Superior temporal gyrus (tissue), 1 donor: ENCODE results near the gene LIMS1.
"Not testable (repeated sequence)": the region's sequence is repeated elsewhere in the genome, so short reads cannot be mapped to it uniquely, and the experiment has no call there.

Experiments used
- DNase-seq: peaks from one replicate; pipeline ENCODE4 v3.0.0-alpha.2; 2016; ENCODE audit errors: extremely low spot score

LIMS1 gene

DNA sequence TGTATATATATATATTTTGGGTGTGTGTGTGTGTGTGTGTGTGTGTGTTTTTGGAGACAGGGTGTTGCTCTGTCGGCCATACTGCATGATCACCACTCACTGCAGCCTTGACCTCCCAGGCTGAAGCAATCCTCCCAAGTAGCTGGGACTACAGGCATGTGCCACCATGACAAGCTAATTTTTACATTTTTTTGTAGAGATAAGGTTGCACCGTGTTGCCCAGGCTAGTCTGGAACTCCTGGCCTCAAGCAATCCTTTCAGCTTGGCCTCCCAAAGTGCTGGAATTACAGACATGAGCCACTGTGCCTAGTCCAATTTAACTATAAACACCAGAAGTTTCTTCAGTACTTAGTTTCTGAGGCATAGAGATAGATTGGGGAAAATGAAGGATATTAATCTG is 18.3 kb downstream of the LIMS1 start:
- no peak for DNase-seq

DNA sequence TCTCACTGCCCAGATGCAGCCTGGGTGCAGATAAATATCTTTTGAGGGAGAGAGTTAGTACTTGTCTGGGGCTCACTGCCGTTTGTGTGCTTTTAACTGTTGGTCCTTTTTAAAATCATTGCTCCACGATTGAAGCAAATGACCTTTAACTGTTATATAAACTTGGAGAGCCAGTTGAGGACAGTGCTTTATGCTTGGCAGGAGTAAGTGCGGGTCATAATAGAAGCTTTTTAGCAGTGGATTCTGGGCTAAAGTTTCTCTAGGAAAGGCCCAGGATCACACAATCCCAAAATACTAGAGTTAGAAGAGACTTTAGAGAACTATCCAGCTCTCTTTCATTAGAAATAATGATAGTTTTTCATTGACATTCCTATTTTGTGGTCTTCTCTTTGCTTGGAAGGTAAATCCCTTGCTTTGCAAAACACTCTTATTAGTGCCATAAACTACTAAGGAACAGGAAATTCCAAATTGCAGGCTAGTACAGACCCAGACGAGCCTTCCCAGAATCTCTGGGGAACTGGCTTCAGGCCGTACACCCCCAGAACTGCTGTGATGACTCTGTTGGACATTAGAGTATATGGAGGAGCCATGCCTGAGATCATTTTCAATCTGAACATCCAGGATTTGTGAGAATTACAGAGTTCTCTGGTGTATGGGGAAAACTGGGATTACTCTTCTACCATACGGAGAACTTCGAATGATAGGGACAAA is 19.1 kb downstream of the LIMS1 start:
- no peak for DNase-seq

DNA sequence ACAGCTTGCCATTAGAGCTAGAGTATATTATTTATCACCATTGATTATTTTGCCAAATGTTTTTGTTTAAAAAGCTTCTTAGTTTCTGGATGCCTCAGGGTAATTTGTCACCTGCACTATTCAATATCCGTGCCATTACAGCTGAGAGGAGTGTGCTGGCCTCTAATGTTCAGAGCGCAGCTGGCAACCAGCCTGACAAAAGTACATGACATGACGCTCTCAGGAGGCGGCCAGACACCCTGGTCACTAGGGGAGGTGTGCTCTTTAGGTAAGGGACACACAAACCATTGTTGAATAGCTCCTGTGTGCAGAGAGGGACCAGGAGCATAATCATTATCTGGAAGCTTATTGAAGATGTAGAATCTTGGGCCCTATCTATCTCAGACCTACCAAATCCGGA is 20.3 kb downstream of the LIMS1 start:
- DNase-seq = no peak

DNA sequence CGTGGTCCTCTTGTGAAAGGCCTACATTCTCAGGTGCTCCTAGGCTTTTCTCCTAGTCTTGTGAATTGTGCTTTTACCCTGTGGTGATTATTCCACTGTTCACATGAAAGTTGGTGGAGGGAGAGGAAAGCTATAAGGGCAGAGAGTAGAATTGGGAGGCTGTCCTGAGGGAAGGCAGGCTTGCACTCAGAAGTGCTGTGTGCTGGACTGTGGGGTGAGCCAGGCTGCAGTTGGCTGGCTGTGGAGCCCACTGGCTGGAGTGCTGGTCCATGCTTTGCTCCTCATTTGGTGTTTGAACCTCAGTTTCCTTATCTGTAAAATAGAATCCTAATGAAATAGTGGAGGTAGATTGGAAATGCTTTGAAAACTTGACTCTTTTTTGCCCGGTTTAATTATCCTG is 21.3 kb downstream of the LIMS1 start:
- DNase-seq = no peak

DNA sequence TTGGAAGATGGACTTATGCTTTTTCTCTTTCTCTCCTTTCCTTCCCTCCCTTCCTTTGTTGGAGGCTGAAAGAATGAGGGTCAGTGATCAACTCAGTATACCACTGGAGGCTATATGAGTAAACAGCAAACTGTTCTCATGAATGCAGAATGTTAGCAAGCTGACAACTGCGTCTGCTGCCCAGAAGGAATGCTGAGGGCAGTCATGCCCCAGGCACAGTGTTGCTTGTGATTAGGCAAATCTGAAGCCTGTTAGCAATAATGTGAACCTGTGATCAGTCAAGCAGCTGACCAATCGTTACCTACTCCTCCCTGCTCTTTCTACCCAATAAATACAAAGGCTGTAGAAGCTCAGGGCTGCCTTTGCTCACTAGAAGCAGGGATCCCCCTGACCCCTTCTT is 22.3 kb downstream of the LIMS1 start:
- not testable (repeated sequence) for DNase-seq

DNA sequence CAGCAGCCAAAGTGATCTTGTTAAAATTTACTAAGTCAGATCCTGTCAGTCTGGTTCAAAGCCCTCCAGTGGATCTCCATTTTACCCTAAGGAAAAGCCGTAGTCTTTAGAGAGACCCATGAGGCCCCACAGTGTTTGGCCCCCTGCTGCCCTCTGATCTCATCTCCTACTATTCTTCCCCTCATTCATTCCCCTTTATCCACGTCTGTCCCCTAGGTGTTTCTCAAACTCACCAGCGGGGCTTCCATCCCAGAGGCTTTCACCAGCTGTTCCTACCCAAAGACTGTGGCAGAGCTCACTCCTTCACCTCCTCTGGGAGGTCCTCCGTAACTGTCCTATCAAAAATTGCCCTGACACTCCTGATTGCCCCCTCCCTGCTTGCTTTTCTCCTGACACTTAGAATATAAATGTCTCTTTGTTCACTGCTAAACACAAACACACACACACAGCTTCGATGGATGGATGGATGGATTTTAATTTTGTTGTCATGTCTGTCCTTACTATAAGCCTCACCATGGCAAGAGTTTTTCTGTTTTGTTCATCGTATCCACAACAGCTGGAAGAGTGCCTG is 26.1 kb downstream of the LIMS1 start:
- peak; percentile 60 for DNase-seq

DNA sequence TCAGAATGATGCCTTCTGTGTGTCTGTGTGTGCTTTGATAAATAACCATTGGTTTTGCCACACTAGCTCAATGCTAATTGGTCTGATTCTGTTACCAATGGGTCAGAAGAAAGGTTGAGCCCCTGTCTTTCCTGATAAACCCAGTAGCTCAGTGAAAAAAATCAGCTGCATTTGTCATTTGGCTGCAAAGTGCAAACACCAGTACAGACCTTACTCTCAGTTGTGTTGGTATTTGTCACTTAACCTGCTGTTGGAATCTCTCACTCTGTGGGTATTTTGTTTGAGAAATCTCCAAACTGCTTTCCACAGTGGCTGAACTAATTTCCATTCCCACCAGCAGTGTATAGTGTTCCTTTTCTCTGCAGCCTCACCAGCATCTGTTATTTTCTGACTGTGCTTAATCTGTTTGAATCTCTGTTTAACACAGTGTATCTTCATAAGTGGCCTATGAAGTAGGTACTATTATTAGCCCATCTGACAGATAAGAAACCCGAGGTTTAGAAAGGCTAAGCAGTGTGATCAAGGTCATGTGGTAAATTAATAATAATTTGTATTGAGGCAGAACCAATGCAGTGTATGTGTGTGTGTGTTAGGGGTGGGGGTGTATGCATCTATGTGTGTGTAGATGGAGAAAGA is 26.7 kb downstream of the LIMS1 start:
- no peak for DNase-seq

DNA sequence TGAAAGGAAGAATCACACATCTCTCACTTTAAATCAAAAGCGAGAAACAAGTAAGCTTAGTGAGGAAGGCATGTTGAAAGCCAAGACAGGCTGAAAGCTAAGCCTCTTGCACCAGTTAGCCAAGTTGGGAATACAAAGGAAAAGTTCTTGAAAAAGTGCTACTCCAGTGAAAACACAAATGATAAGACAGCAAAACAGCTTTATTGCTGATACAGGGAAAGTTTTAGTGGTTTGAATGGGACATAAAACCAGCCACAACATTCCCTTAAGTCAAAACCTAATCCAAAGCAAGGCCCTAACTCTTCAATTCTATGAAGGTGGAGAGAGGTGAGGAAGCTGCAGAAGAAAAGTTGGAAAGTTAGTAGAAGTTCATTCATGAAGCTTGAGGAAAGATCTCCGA is 28.0 kb downstream of the LIMS1 start:
- DNase-seq = no peak

DNA sequence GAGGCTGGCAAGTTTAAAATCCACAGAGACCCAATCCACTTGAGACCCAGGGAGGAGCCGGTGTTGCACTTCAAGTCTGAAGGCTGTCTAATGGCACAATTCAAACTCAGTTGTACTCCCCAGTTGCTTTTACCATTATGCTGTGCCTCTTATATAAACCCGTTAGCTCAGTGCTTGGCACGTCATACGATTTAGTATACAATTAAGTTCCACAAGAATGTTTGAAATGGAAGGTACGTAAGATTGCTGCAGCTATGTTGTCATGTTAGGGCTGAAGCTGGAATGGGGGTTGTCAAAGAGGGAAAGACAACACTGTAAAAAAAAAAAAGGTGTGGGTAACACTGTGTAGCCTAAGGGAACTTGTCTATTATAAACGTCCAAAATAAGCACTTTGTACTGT is 30.2 kb downstream of the LIMS1 start:
- DNase-seq = no peak

DNA sequence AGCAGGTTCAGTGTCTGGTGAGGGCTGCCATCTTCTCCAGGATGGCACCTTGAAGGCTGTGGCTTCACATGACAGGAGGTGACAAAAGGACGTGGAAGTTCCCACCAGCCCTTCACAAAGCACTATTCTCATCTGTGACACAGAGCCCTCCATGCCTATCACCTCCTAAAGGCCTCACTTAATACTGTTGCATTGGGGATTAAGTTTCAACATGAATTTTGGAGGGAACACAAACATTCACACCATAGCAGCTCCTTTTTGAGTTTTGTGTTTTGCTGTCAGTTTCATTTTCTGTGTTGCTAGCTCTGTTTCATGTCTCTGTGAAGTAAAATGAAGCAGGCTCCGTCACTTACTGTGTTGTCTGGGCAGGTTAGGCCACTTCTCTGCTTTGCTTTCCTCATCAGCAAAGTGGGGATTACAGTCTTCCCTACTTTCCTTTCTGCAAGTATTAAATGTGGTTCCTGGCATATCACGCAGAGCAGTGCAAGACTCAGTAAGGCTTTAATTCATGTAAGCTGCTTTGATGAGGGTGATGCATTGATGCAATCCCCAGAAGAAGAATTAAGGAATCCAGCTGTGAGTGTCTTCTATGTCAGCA is 31.6 kb downstream of the LIMS1 start:
- DNase-seq = no peak

DNA sequence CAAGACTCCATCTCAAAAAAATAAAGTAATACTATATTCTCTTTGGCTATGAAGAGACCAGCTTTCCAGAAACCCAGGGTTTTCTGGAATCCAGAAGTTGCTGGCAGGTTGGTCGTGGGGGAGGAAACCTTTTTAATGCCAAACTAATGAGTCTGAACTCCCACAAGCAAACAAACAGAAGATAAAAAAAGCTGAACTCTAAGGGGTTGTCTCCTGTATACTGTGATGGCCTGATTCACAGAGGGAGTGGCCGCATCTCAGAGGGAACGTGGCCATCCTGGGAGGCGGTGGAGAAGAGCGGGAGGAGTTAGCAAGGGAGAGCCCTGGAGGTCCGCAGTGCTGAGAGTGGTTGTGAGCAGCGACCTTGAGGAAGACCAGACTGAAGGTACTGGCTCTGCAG is 36.1 kb downstream of the LIMS1 start:
- no peak for DNase-seq

DNA sequence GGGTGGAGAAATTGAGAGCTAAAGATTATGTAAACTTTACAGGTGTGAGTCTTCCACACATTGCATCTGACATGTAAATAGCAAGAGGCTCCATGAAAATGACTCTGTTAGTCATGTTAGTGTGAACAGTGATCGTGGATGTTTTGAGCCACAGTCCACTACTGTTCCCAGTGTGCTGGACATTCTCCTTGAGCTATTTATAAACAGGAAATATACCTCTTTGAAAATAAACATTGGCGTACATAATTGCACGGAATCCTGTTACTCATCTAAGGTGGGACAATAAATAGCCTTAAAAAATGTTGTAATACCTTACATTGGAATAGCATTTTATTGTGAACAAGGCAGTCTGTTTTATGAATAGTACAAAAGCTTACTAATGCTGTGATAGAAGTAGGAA is 37.0 kb downstream of the LIMS1 start:
- DNase-seq = no peak

DNA sequence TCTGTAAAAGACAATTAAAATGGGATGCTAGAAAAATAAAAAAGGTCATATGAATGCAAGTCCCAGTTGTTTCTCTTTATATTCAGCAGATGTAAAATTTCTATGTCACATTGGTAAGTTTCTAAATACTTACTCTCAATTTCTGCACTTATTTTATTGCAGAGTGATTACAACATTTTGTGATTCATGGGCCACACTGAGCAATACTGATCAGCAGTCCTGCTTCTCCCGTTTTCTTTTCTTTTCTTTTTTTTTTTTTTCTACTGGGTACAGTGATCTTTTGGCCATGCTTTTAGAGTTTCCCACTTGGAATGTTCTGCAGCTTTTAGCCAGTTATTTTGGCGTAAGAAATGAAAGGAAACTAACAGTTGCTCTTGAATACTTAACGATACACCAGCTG is 38.8 kb downstream of the LIMS1 start:
- DNase-seq = no peak

DNA sequence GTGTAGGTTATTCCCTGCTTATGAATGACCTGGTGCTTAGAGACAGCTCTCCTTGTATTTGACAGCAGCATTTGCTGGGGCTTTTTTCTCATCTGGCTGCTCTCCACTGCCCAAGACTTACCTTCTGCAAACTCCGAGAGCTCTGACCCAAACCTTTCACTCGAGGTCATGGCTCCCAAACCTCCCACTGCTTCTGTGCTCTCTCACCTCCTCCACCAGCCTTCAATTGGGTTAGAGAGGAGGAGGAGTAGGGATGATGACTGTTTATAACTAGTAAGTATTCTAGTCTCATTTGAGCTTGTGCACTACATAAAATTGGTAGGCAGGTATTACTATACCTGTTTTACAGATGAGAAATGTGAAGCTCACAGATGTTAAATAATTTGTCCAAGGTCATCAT is 40.1 kb downstream of the LIMS1 start:
- DNase-seq = no peak

DNA sequence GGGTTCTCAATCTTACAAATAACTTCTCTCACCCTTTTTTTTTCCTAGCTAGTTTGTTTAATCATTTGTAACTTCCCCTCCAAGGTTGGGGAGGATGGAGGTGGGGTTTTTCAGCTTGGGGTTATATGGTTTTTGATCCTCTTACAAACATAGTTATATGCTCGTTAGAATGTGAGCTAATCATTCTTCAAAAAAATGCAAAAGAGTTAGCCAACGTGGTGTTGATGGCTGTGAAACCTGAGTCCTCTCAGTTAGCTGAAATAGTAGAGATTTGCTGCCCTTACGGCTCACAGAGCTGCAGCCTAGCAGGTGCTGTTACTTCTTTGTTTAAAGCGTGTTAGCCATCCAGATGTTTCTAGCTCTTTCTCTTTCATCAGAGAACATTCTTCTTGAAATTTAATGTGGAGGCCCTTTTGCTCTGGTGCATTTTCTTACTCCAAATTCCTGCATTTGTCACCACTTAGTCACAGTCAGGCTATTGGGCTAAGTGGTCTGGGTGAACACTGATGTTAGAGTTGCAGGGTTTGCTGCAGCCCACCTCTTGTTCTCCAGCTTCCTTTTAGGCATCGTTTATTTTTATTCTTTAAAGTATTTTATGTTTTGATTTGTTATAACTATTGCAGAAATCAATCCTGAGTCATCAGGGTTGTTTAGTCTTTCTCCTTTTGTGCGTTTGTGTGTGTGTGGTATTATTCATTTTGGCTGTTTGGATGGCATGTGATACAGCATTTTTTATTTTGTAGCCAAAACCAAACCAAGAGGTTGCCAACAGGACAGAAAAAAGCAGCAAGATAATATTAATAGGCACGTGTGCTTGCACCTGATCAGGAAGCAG is 41.1 kb downstream of the LIMS1 start:
- DNase-seq = no peak

DNA sequence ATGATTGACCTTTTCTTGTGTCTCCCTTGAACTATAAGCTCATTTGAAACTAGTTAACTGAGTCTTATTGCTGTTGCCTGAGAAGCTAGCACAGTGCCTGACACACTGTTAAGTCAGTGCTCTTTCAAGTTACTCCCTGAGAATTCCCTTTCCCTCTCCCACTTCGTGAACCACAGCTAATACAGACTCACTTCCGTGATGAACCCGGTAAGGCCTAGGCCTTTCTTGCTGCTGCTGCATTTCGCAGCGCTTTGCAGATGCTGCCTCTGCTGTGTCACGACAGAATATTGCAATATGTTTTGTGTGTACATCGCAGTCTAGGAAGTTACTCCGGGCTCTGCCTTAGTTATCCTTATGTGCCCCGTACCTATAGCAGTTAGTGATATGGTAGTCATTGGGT is 42.8 kb downstream of the LIMS1 start:
- DNase-seq = no peak

DNA sequence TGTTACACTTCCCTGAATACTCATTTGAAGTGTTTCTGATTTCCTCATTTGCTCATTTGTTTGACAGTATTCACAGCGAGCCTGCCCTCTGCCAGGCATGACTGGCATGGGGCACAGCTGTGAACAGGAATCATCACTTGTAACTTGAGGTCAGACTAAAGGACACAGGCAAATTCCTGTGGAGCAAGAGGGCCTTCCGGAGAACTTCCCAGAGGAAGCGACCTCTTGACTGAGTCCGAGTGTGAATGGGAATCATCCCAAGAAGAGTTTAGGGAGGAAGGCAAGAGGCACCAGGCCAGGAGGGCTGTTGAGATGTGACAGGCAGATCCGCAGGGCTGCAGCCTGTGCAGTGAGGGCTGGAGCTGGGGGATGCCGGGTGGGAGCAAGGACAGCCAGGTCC is 45.4 kb downstream of the LIMS1 start:
- no peak for DNase-seq

DNA sequence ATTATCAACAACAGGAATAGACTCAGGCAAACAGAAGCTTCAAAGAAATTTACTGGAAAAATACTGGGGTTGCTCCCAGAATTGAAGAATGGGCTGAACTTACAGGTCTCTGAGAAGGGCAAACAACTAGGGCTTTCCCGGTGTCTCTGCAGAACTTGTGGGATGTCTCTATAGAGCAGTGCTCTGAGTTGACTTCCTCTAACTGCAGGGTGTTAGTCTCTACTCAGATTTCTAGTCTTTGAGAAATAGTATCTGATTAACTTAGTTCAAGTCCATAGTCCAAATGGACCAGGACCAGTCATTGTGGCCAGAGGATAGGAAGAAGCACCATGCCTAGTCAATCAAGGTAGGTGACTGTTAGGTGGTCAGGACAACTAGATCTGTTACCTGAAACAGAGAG is 45.8 kb downstream of the LIMS1 start:
- no peak for DNase-seq

DNA sequence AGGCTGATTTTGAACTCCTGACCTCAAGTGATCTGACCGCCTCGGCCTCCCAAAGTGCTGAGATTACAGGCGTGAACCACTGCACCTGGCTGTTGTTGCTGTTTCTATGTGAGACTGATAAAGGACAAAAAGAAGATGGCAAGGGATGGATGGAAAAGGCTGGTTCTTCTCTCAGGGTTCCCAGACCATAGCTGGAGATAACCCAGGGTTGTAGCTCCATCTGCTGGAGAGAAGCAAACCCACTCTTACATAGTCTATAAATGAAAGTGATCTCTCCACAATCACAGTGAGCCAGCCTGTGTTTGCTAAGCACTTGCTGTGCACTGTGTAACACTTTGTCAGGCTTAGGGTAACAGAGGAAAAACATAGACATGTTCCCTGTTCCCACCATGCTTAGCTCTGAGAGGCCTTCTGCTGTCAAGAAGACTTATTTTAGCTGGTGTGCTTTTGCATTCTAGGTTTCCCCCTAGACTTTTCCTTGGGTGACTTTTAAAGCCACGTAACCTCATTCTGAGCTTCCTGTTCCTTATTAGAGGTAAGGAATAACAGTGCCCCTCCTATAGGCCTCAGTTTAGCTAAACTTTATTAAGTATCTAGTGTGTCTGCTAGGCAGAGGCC is 49.7 kb downstream of the LIMS1 start:
- peak; percentile 94 for DNase-seq

DNA sequence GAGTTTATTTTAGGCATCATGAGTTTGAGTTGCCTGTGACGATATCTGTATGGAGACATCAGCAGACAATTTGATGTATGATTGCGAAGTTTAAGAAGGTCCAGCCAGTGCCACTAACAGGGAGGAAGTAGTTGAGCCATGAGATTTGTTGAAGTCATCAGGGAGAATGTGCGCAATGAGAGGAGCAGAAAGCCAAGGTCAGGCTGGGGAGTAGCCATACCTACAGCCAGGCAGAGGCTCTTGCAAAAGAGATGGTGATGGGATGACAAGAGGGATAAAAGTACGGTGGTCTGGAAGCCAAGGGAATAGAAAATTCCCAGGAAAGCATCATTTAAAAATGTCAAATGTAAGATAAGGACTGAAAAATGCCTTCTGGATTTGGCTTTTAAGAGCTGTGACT is 51.2 kb downstream of the LIMS1 start:
- no peak for DNase-seq

DNA sequence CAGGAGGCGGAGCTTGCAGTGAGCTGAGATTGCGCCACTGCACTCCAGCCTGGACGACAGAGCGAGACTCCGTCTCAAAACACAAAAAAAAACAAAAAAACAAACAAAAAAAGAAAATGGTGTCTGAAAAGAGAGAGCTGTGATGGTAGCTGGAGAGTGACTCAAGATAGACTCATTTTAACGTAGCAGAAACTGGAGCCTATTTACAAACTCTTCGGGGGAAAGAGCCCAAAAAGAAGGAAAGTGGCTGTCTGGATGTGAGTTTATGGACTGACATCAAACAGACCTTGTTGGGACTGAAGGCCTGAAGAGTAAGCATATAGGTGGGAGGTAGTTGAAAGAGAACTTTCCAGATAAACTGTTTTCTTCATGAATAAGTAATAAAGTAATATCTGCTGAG is 51.8 kb downstream of the LIMS1 start:
- no peak for DNase-seq

DNA sequence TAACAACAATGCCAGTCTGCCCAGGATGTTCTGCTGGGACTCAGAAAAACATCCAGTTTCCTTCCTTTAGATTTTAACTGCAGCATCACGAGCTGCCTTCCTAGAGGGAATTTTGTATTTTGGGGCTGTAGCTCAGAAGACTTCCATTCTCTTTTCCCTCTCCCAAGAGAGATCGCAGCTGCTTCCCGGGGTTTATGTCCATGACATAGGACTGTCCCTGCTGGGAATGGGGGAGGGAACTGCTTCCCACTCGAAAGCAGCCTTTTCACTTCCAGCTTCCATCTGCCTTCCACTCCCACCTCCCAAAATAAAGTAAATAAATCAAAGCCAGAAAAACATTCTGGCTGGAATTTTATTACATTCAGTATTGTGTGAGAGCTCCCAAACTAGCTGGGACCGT is 52.4 kb downstream of the LIMS1 start:
- DNase-seq = no peak
